Fibroblast of skin of left quadriceps (primary cell): ENCODE measurements around the gene ADCY7.
"Not testable (repeated sequence)": the region's sequence is repeated elsewhere in the genome, so short reads cannot be mapped to it uniquely, and the experiment has no call there.

Source experiments
- DNase-seq, 2 experiments: peaks; one replicate each; pipeline ENCODE4 v3.0.0-alpha.2; 2013; ENCODE audit warnings: low read depth in 2 of 2

The ADCY7 gene

GRCh38 chr16:50338371-50339231, 72.2 kb downstream of the ADCY7 start:
- no peak for DNase-seq

- DNase-seq = no peak
Measured at GRCh38 chr16:50340578-50340977, 74.2 kb downstream of the ADCY7 start.

- not testable (repeated sequence) for DNase-seq
Measured at GRCh38 chr16:50343566-50343965, 77.2 kb downstream of the ADCY7 start.

GRCh38 chr16:50345210-50345609, 78.9 kb downstream of the ADCY7 start:
- not testable (repeated sequence) for DNase-seq

GRCh38 chr16:50351116-50351515, 84.8 kb downstream of the ADCY7 start:
- DNase-seq = no peak

GRCh38 chr16:50351952-50352351, 85.6 kb downstream of the ADCY7 start:
- no peak for DNase-seq

GRCh38 chr16:50354082-50354481, 87.7 kb downstream of the ADCY7 start:
- DNase-seq = no peak

- DNase-seq = no peak
Measured at GRCh38 chr16:50354629-50355456, 88.5 kb downstream of the ADCY7 start.

GRCh38 chr16:50359626-50360025, 93.3 kb downstream of the ADCY7 start:
- no peak for DNase-seq

GRCh38 chr16:50360033-50360778, 93.9 kb downstream of the ADCY7 start:
- no peak for DNase-seq

GRCh38 chr16:50360779-50361178, 94.4 kb downstream of the ADCY7 start:
- no peak for DNase-seq

GRCh38 chr16:50363656-50364055, 97.3 kb downstream of the ADCY7 start:
- no peak for DNase-seq

GRCh38 chr16:50365791-50366575, 99.6 kb downstream of the ADCY7 start:
- no peak for DNase-seq
